A549 (cell line): ENCODE results near the gene RNU4-1. TPM values are rescaled to one million over a fixed set of nuclear protein-coding genes. Genes with fewer than 3 reads are reported as not detected.
"Not testable (repeated sequence)": the region's sequence is repeated elsewhere in the genome, so short reads cannot be mapped to it uniquely, and the experiment has no call there.

Experiments
- ATAC-seq, 2 experiments: fragments of 200-7000 bp in 1 of 2; fragments of >200 bp in 1 of 2; cut with Nextera tagmentation in 1 of 2; cut with Tn5 transposase in 1 of 2; 3 replicates each; pipeline versions ENCODE4 v1.8.0 to v1.9.1; 2018 to 2020; ENCODE audit warnings: mild to moderate bottlenecking in 1 of 2, moderate library complexity in 1 of 2
- CTCF ChIA-PET: fragments of 300-600 bp; sonication (Branson Sonifier 250); formaldehyde crosslinking; extraction: SDS; loops from one replicate; lab custom pipeline; 2021; ENCODE audit warnings: antibody characterized with exemption, inconsistent platforms; lab: Yijun Ruan, JAX
- POLR2A ChIA-PET: fragments of 350-600 bp; formaldehyde crosslinking; extraction: SDS; loops from one replicate; lab custom pipeline; 2021; ENCODE audit warnings: antibody characterized with exemption, inconsistent platforms; lab: Yijun Ruan, JAX
- DNase-seq, 2 experiments: peaks; one replicate each; pipeline versions ENCODE4 v3.0.0 to v3.0.0-alpha.2; 2011 to 2016; ENCODE audit warnings: low read depth in 1 of 2, low spot score in 1 of 2
- FAIRE-seq: peaks from 2 replicates; lab custom pipeline; 2011; peaks lifted over from hg19 to GRCh38; lab: Jason Lieb, UNC
- H3K27ac ChIP-seq, 2 experiments: fragments of >200 bp; sonication (Bioruptor Twin); formaldehyde crosslinking; 3 replicates each; pipeline ENCODE4 v1.5.1; 2016 to 2017
- H3K4me1 ChIP-seq: fragments of >200 bp; sonication (Bioruptor Twin); formaldehyde crosslinking; 3 replicates; pipeline ENCODE4 v1.6.1; 2016
- H3K4me2 ChIP-seq: fragments of >200 bp; sonication (Bioruptor Twin); formaldehyde crosslinking; 3 replicates; pipeline ENCODE4 v1.6.1; 2016
- H3K4me3 ChIP-seq: fragments of >200 bp; sonication (Bioruptor Twin); formaldehyde crosslinking; 3 replicates; pipeline ENCODE4 v1.5.1; 2016
- H3K9me3 ChIP-seq: fragments of >200 bp; sonication (Bioruptor Twin); formaldehyde crosslinking; 3 replicates; pipeline ENCODE4 v1.6.1; 2016
- CEBPB ChIP-seq, 2 experiments: fragments of >200 bp in 1 of 2; sonication (Bioruptor Twin) in 1 of 2; formaldehyde crosslinking in 1 of 2; IDR thresholded peaks; 2 replicates each; pipeline ENCODE4 v1.6.1; 2012 to 2016
- E2F6 ChIP-seq: IDR thresholded peaks from 2 replicates; pipeline ENCODE4 v1.6.1; 2012; ENCODE audit warnings: low read depth, borderline replicate concordance
- GATA3 ChIP-seq: IDR thresholded peaks from 2 replicates; pipeline ENCODE4 v1.6.1; 2012; ENCODE audit warnings: borderline replicate concordance
- ZNF302 ChIP-seq: fragments of 250-450 bp; sonication (Bioruptor Pico); IDR thresholded peaks from 2 replicates; pipeline ENCODE4 v1.9.0; 2021; ENCODE audit warnings: inconsistent platforms, mild to moderate bottlenecking, moderate library complexity
- WGBS: methylation state at CpG from one replicate; pipeline ENCODE4 v1.1.6; 2017; ENCODE audit errors: missing lambda C conversion rate; 5-methylcytosine and 5-hydroxymethylcytosine counted together
- polyA plus RNA-seq, 4 experiments: library from polyadenylated mRNA; depleted of rRNA in 3 of 4; stranded (reverse); fragments of >200 nt; fragmentation: RNase III in 1 of 4; extraction: RNeasy Plus Mini Kit Qiagen cat#74134 plus additional on column Dnase treatment in 1 of 4; gene quantifications; 2 replicates in 3 of 4; 3 replicates in 1 of 4; pipeline ENCODE4 v1.2.3, GENCODE V29; 2011 to 2017
- small RNA-seq, 6 experiments: library from RNA; depleted of rRNA; stranded (forward); fragments of <200 nt; gene quantifications; one replicate each; pipeline ENCODE3, GENCODE V24; 2012

RNU4-1 gene
- polyA plus RNA-seq, 2 of the 4 experiments (the other 2 are of a cell fraction), result not detected

DNA sequence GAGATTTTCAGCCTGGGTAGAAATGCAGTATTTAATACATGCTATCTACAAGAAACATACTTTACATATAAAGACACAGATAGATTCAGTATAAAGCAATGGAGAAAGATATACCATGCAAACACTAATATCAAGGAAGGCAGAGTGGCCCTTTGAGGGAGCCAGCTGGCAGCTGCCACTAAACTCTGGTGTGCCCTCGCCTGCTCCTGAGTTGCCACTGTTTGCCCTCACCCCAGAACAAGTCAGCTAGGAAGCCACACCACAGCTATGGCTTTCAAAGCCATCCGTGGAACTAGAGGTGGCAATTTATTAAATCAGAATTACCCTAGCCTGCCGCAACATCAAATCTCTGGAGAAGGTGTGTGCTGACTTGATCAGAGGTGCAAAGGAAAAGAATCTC is 45.9 kb downstream of the RNU4-1 start:
- Histone ChIP-seq H3K4me1 (peaks cover 79% of the 10 kb centered on the region), H3K4me2 (peak overlapping the region; percentile 65)
- ChIA-PET POLR2A (interaction anchor here (0.6 to 1.7 kb wide), 7 partner anchors 16 to 46 kb away, joined by 3 to 5 read pairs (median 4); partner anchors contain the start of genes RNU4-1 and RPLP0), CTCF (interaction anchor here (1.1 to 43.7 kb wide), 4 partner anchors 2 to 36 kb away, joined by 3 to 1367 read pairs (median 652); partner anchors contain the start of gene PXN)
- WGBS, result 75% methylated on average over 3 of the region's 3 CpGs
- TF ChIP-seq ZNF302 (CRISPR knock-in tag), result no peak
- no peak for TF ChIP-seq GATA3
- TF ChIP-seq E2F6, result 0 out of 2 replicates have a peak, but pooled peaks have one; percentile 22
- TF ChIP-seq, all 56 proteins: peak for 1
- ATAC-seq (peak; percentile 24 to 42; a peak in 4 of 6 replicates), DNase-seq (no peak), FAIRE-seq (no peak)
- Histone ChIP-seq H3K9me3 (no peaks in the 10 kb centered on the region), H3K4me3 (no peak overlapping the region), H3K27ac (peak overlapping the region; percentile 62 to 68)

DNA sequence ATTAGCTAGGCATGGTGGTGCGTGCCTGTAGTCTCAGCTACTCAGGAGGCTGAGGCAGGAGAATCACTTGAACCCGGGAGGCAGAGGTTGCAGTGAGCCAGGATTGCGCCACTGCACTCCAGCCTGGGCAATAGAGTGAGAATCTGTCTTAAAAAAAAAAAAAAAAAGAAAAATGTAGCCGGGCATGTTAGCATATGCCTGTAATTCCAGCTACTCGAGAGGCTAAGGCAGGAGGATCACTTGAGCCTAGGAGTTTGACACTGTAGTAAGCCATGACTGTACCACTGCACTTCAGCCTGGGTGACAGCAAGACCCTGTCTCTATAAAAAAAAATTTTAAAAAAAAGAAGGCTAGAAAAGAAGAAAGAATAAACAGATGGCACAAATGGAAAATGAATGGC is 46.3 kb downstream of the RNU4-1 start:
- ChIA-PET POLR2A (interaction anchor here (0.6 to 0.8 kb wide), 4 partner anchors 13 to 18 kb away, joined by 4 to 8 read pairs (median 4); no protein-coding TSS in a partner anchor), CTCF (interaction anchor here (1.1 to 43.7 kb wide), 4 partner anchors 2 to 36 kb away, joined by 3 to 1367 read pairs (median 652); partner anchors contain the start of gene PXN)
- not testable (repeated sequence) for ATAC-seq, H3K4me3 ChIP-seq, DNase-seq
- H3K27ac ChIP-seq, result peak overlapping the region; percentile 62 to 68; a peak in 5 of 6 replicates
- TF ChIP-seq CEBPB (IDR thresholded peaks at IDR 0.05), result peak in 1 of 2 experiments; percentile 12; a peak in 1 of 4 replicates
- TF ChIP-seq, all 56 proteins: peak for 1; not testable (repeated sequence) for 55
- Histone ChIP-seq H3K4me2 (peak overlapping the region; percentile 65; the same call in 2 of the 3 replicates), H3K4me1 (peaks cover 79% of the 10 kb centered on the region)
- not testable (repeated sequence) for FAIRE-seq, H3K9me3 ChIP-seq
- WGBS, result 78% methylated on average over 5 of the region's 5 CpGs

Small RNA genes lying within 50 kb of the gene (small RNA-seq; reads per million reads assigned to genes)
- 4.9 to 425 (median 44.7) reads per million in 6 experiments for gene RNU4-1
- gene RNU4-2, result 12.8 to 1,807 (median 120) reads per million in 6 experiments
- 0 reads per million in 6 experiments for gene RNU6-1088P

Other genes with a start within 250 kb of the RNU4-1 start
- gene RAB35, start 176.5 kb downstream of the RNU4-1 start, polyA plus RNA-seq (2011; rRNA removed), result 42.0 and 67.6 TPM in 2 replicates
- gene RAB35, start 176.5 kb downstream of the RNU4-1 start, polyA plus RNA-seq (2017; fragmentation: RNase III; extraction: RNeasy Plus Mini Kit Qiagen cat#74134 plus additional on column Dnase treatment), result 44.0 to 49.5 TPM (median 47.8 TPM) in 3 replicates
- gene GCN1, start 98.5 kb downstream of the RNU4-1 start, polyA plus RNA-seq (2011; rRNA removed), result 64.1 and 81.5 TPM in 2 replicates
- gene GCN1, start 98.5 kb downstream of the RNU4-1 start, polyA plus RNA-seq (2017; fragmentation: RNase III; extraction: RNeasy Plus Mini Kit Qiagen cat#74134 plus additional on column Dnase treatment), result 43.2 to 50.8 TPM (median 45.8 TPM) in 3 replicates
- gene RPLP0, start 92.1 kb downstream of the RNU4-1 start, polyA plus RNA-seq (2011; rRNA removed), result 5,441 and 7,182 TPM in 2 replicates
- gene RPLP0, start 92.1 kb downstream of the RNU4-1 start, polyA plus RNA-seq (2017; fragmentation: RNase III; extraction: RNeasy Plus Mini Kit Qiagen cat#74134 plus additional on column Dnase treatment), result 3,449 to 3,524 TPM (median 3,456 TPM) in 3 replicates
- gene PXN, start 27.5 kb downstream of the RNU4-1 start, polyA plus RNA-seq (2011; rRNA removed), result 40.1 and 62.8 TPM in 2 replicates
- 97.0 to 102 TPM (median 98.6 TPM) in 3 replicates for gene PXN, start 27.5 kb downstream of the RNU4-1 start, polyA plus RNA-seq (2017; fragmentation: RNase III; extraction: RNeasy Plus Mini Kit Qiagen cat#74134 plus additional on column Dnase treatment)
- gene RNU4-2, start 1.3 kb downstream of the RNU4-1 start, polyA plus RNA-seq (2011; rRNA removed), result under 0.01 TPM in 1 of 2 replicates, not detected in the other
- not detected in 3 replicates for gene RNU4-2, start 1.3 kb downstream of the RNU4-1 start, polyA plus RNA-seq (2017; fragmentation: RNase III; extraction: RNeasy Plus Mini Kit Qiagen cat#74134 plus additional on column Dnase treatment)
- gene SIRT4, start 9.1 kb upstream of the RNU4-1 start, polyA plus RNA-seq (2011; rRNA removed), result 1.6 and 2.6 TPM in 2 replicates
- 0.87 to 1.6 TPM (median 0.95 TPM) in 3 replicates for gene SIRT4, start 9.1 kb upstream of the RNU4-1 start, polyA plus RNA-seq (2017; fragmentation: RNase III; extraction: RNeasy Plus Mini Kit Qiagen cat#74134 plus additional on column Dnase treatment)
- gene PLA2G1B, start 34.5 kb upstream of the RNU4-1 start, polyA plus RNA-seq (2011; rRNA removed), result 0.21 TPM in 1 of 2 replicates, not detected in the other
- not detected in 3 replicates for gene PLA2G1B, start 34.5 kb upstream of the RNU4-1 start, polyA plus RNA-seq (2017; fragmentation: RNase III; extraction: RNeasy Plus Mini Kit Qiagen cat#74134 plus additional on column Dnase treatment)
- 0.44 and 0.72 TPM in 2 replicates for gene MSI1, start 75.9 kb upstream of the RNU4-1 start, polyA plus RNA-seq (2011; rRNA removed)
- 1.0 to 1.9 TPM (median 1.4 TPM) in 3 replicates for gene MSI1, start 75.9 kb upstream of the RNU4-1 start, polyA plus RNA-seq (2017; fragmentation: RNase III; extraction: RNeasy Plus Mini Kit Qiagen cat#74134 plus additional on column Dnase treatment)
- gene COX6A1, start 144.9 kb upstream of the RNU4-1 start, polyA plus RNA-seq (2011; rRNA removed), result 948 and 1,287 TPM in 2 replicates
- gene COX6A1, start 144.9 kb upstream of the RNU4-1 start, polyA plus RNA-seq (2017; fragmentation: RNase III; extraction: RNeasy Plus Mini Kit Qiagen cat#74134 plus additional on column Dnase treatment), result 709 to 768 TPM (median 759 TPM) in 3 replicates
- 97.9 and 114 TPM in 2 replicates for gene TRIAP1, start 153.1 kb upstream of the RNU4-1 start, polyA plus RNA-seq (2011; rRNA removed)
- 70.9 to 81.9 TPM (median 72.3 TPM) in 3 replicates for gene TRIAP1, start 153.1 kb upstream of the RNU4-1 start, polyA plus RNA-seq (2017; fragmentation: RNase III; extraction: RNeasy Plus Mini Kit Qiagen cat#74134 plus additional on column Dnase treatment)
- gene GATC, start 153.2 kb upstream of the RNU4-1 start, polyA plus RNA-seq (2011; rRNA removed), result 39.9 and 40.6 TPM in 2 replicates
- gene GATC, start 153.2 kb upstream of the RNU4-1 start, polyA plus RNA-seq (2017; fragmentation: RNase III; extraction: RNeasy Plus Mini Kit Qiagen cat#74134 plus additional on column Dnase treatment), result 19.7 to 22.5 TPM (median 20.6 TPM) in 3 replicates
- gene SRSF9, start 176.5 kb upstream of the RNU4-1 start, polyA plus RNA-seq (2011; rRNA removed), result 173 and 218 TPM in 2 replicates
- gene SRSF9, start 176.5 kb upstream of the RNU4-1 start, polyA plus RNA-seq (2017; fragmentation: RNase III; extraction: RNeasy Plus Mini Kit Qiagen cat#74134 plus additional on column Dnase treatment), result 288 to 316 TPM (median 306 TPM) in 3 replicates
- 744 and 825 TPM in 2 replicates for gene DYNLL1, start 202.9 kb upstream of the RNU4-1 start, polyA plus RNA-seq (2011; rRNA removed)
- gene DYNLL1, start 202.9 kb upstream of the RNU4-1 start, polyA plus RNA-seq (2017; fragmentation: RNase III; extraction: RNeasy Plus Mini Kit Qiagen cat#74134 plus additional on column Dnase treatment), result 700 to 848 TPM (median 735 TPM) in 3 replicates
- 84.9 and 100.0 TPM in 2 replicates for gene COQ5, start 235.9 kb upstream of the RNU4-1 start, polyA plus RNA-seq (2011; rRNA removed)
- gene COQ5, start 235.9 kb upstream of the RNU4-1 start, polyA plus RNA-seq (2017; fragmentation: RNase III; extraction: RNeasy Plus Mini Kit Qiagen cat#74134 plus additional on column Dnase treatment), result 46.6 to 49.6 TPM (median 48.9 TPM) in 3 replicates
- gene RNF10, start 241.1 kb upstream of the RNU4-1 start, polyA plus RNA-seq (2011; rRNA removed), result 118 and 137 TPM in 2 replicates
- 87.0 to 101 TPM (median 99.3 TPM) in 3 replicates for gene RNF10, start 241.1 kb upstream of the RNU4-1 start, polyA plus RNA-seq (2017; fragmentation: RNase III; extraction: RNeasy Plus Mini Kit Qiagen cat#74134 plus additional on column Dnase treatment)